OCI-M1 (cell line): ENCODE measurements around the gene MARCHF3.
"Not testable (repeated sequence)": the region's sequence is repeated elsewhere in the genome, so short reads cannot be mapped to it uniquely, and the experiment has no call there.

Experiments used
- DNase-seq: peaks from one replicate; lab custom pipeline; 2025; lab: John Stamatoyannopoulos, UW

The MARCHF3 gene

GRCh38 chr5:126917918-126918614 lies 112.3 kb downstream of the MARCHF3 start:
- peak; percentile 0 for DNase-seq

GRCh38 chr5:126915496-126915895 lies 114.9 kb downstream of the MARCHF3 start:
- DNase-seq = no peak

GRCh38 chr5:126914801-126915436 lies 115.4 kb downstream of the MARCHF3 start:
- no peak for DNase-seq

- DNase-seq = peak; percentile 63
Observed at GRCh38 chr5:126912616-126913200, 117.7 kb downstream of the MARCHF3 start.

DNA sequence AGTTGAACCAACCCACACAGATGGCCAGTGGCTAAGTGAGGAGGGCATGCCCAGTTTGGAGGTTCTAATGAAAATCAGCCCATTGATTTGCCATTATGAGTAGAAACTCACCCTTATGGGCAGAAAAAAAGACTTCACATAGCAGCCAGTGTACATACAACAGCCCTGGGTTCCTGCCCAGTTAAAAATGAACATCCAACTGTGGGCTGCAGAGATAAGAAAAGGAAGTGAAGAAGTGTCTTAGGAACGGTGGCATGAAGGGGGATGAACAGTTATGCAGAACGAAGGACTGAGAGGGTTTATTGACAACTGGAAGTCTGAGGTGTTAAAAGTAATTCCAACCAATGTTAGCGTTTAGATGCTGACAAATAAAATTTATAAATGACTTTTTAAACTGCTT lies 118.4 kb downstream of the MARCHF3 start:
- DNase-seq = peak; percentile 27

GRCh38 chr5:126909856-126910255 lies 120.5 kb downstream of the MARCHF3 start:
- DNase-seq = no peak

DNA sequence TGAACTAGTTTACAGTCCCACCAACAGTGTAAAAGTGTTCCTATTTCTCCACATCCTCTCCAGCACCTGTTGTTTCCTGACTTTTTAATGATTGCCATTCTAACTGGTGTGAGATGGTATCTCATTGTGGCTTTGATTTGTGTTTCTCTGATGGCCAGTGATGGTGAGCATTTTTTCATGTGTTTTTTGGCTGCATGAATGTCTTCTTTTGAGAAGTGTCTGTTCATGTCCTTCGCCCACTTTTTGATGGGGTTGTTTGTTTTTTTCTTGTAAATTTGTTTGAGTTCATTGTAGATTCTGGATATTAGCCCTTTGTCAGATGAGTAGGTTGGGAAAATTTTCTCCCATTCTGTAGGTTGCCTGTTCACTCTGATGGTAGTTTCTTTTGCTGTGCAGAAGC lies 126.0 kb downstream of the MARCHF3 start:
- not testable (repeated sequence) for DNase-seq

DNA sequence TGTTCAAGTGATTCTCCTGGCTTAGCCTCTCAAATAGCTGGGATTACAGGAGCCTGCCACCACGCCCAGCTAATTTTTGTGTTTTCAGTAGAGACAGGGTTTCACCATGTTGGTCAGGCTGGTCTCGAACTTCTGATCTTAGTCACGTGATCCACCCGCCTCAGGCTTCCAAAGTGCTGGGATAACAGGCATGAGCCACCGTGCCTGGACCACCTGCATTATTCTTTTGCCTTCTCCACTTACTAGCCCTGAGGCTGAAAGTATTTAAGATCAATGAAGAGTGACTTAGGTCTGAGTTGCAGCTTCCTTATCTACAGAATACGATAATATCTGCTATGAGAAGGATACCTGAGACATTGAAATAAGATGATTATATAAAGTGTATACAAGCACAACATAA lies 129.6 kb downstream of the MARCHF3 start:
- no peak for DNase-seq

- no peak for DNase-seq
Observed at GRCh38 chr5:126899476-126899875, 130.9 kb downstream of the MARCHF3 start.

DNA sequence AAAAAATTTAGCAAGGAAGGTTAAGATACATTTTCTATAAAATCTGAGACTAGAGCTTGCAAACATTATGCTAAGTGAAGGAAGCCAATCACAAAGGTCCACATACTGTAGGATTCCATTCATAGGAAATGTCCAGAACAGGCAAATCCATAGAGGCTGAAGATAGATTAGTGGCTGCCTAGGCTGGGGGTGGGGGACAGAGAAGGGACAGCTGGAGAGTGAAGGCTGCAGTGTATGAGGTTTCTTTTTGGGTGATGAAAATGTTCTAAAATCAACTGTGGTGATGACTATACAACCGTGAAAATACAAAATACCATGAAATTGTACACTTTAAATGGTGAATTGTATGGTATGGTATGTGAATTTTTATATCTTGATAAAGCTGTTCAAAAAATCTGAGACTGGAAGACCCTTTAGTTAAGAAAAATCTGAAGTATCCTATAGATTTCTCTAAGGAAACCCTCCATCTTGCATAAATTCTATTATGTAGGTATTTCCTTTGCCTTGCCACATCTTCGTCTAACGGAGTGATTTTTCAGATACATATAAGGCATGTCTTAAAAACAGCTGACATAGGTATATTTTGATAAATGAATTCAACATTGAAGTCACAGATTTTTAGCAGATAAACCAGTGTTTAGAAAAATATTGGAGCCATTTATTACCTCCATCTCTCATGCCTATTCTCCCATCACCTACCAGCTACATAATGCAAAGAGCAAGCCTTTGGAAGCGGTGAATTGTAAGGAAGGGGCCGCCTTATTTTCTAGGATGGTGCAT lies 132.3 kb downstream of the MARCHF3 start:
- DNase-seq = no peak

DNA sequence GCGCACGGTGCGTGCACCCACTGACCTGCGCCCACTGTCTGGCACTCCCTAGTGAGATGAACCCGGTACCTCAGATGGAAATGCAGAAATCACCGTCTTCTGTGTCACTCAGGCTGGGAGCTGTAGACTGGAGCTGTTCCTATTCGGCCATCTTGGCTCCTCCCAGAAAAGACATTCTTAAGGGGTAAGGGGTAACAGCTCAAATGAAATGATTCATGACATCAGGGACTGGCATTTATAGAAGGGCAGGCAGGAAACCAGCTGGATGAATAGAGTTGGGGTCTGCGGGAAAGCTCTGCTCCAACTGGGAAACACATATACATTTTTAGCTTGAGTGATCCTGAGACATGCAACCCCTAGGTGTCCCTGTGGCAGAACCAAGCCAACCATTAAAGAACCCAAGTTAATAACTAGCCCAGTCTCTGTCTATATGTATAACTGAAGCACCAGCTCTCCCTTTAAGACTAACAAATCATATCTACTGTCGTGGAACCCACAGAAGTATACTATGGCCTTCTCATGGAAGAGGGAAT lies 134.1 kb downstream of the MARCHF3 start:
- DNase-seq = no peak

- DNase-seq = not testable (repeated sequence)
Observed at GRCh38 chr5:126895712-126896111, 134.6 kb downstream of the MARCHF3 start.

GRCh38 chr5:126890414-126890813 lies 139.9 kb downstream of the MARCHF3 start:
- not testable (repeated sequence) for DNase-seq

GRCh38 chr5:126888175-126888574 lies 142.2 kb downstream of the MARCHF3 start:
- no peak for DNase-seq

- DNase-seq = peak; percentile 83
Observed at GRCh38 chr5:126884269-126884819, 146.0 kb downstream of the MARCHF3 start.

DNA sequence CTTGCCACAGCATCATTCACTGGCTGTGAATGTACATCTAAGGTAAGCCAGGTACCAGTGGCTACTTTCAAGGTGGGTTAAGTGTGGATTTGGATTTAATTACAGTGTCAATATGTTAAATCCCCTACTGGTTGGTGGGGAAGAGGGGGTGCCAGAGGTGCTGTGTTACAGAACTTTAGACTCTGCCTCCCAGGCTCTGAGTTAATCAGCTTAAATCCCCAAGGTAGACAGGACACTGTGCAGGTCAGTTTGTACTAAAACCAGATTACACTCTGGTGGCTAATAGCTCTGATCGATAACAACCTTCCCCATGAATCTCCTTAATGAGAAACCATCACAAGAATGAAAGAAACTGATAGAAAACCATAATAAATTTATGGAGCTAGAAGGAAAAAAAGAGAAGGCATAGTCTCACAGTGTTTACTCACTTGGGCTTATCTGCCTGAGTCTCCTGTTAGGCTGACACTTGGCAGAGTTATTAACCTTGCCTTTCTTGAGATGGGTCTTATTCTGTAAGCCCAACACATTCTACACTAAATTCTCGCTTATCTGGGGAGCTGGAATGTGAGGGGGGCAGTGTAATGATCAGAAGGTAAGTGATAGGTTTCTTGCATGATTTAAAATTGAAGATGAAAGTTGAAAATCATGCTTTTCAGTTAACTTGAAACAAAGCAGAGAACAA lies 146.7 kb downstream of the MARCHF3 start:
- DNase-seq = peak; percentile 20

- peak; percentile 1 for DNase-seq
Observed at GRCh38 chr5:126881821-126882600, 148.3 kb downstream of the MARCHF3 start.

DNA sequence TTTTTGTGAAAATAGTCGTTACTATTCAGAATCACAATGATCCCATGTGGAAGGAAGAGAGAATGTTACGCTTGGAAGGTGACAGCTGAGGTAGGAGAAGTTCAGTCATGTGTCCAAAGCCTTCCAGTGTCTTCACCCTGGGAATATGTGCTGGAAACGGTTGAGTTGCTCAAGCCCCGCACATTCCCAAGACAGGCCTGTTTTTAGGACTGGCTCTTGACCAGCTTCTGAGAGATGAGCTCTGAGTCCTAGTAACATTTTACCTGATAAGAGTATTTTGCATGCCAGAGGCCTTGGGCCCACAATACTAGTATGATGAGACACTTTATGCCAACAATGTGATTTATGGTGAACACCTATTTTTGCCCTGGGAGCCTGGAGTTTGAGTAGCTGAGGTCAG lies 151.7 kb downstream of the MARCHF3 start:
- no peak for DNase-seq

DNA sequence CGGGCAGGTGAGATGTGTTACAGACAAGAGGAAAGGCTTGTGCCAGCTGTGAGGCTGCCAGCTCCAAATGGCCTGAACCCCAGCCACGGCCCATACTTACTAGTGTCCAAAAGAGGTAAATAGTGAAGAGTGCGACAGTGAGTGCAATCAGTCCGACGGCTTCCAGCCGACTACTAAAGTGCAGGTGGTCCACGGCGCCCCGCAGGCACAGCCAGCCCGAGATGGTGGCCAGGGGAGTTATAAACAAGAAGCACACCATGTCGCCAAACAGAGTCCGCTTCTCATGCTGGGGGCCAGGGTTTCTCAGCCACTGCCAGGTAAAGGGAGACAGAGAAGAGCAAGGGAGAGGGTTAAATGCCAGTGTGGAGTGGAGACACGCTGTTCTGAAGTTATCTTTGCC lies 152.3 kb downstream of the MARCHF3 start:
- no peak for DNase-seq

DNA sequence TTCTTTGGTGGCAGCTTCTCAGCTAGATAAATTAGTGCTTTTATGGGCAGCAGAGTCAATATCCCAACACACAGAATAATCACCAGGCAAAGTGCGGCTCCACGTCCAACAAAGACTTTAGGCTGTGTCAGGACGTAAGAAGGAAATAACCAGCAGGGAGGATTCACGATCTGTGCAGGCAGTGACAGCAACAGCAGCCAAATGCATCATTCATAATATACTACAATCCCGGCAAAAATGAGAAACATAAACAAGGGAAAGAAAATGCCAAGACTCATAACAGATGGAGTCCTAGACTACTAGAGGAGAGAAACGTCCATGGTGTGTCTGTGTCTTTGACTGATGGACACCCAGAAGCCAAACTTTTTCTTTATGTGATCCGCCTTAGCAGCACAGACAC lies 152.8 kb downstream of the MARCHF3 start:
- DNase-seq = no peak
